ENCODE measurements around the gene TNFSF13.

TNFSF13 gene

GRCh38 chr17:7538891-7539545 is 19.5 kb upstream of the TNFSF13 start:
- no CpG with 5 or more reads among the region's 11 CpGs for WGBS, 2 donors (ENCODE audit: extremely low coverage in 2 of 2, insufficient read length in 2 of 2, insufficient replicate concordance in 1 of 2)

GRCh38 chr17:7541074-7541621 is 17.4 kb upstream of the TNFSF13 start:
- H3K36me3 ChIP-seq (replicated peaks in 1 of 2; ENCODE audit: control insufficient read depth in 2 of 2, insufficient read depth in 2 of 2, low read length in 2 of 2), result no peaks in the 10 kb centered on the region
- H3K23ac ChIP-seq (ENCODE audit: low read depth, low read length, poor library complexity), result no peak overlapping the region
- no peak overlapping the region for H2BK120ac ChIP-seq (ENCODE audit: low read depth, low read length)
- peaks cover 0 to 16% (median 0%) of the 10 kb centered on the region in 3 experiments for H3K27me3 ChIP-seq (ENCODE audit: control insufficient read depth in 3 of 3, insufficient read depth in 3 of 3, low read depth in 1 of 3, low read length in 3 of 3)
- no CpG with 5 or more reads among the region's 9 CpGs for WGBS, 2 donors (ENCODE audit: extremely low coverage in 2 of 2, insufficient read length in 2 of 2, insufficient replicate concordance in 1 of 2)
- peaks cover 9 to 13% of the 10 kb centered on the region in 2 donors for H3K9me3 ChIP-seq (replicated peaks in 1 of 2; ENCODE audit: control insufficient read depth in 2 of 2, insufficient read depth in 1 of 2, low read depth in 1 of 2, low read length in 2 of 2)
- H3K4ac ChIP-seq (ENCODE audit: low read length), result no peak overlapping the region
- no peak overlapping the region for H2AFZ ChIP-seq (ENCODE audit: low read length)
- no peak overlapping the region for H2BK12ac ChIP-seq (ENCODE audit: low read length)
- DNase-seq (ENCODE audit: low spot score), result no peak
- no peak overlapping the region for H4K8ac ChIP-seq (ENCODE audit: low read depth, low read length)
- no peaks in the 10 kb centered on the region for H3K79me1 ChIP-seq (ENCODE audit: low read depth, low read length)
- no peak overlapping the region for H3K14ac ChIP-seq (ENCODE audit: low read length)
- peak overlapping the region in 1 of 2 donors; percentile 13 for H3K4me3 ChIP-seq (ENCODE audit: low read length in 2 of 2)
- H3K4me2 ChIP-seq (ENCODE audit: insufficient read depth, low read length, poor library complexity, severe bottlenecking), result no peak overlapping the region
- H3K9ac ChIP-seq (ENCODE audit: low read depth, low read length, poor library complexity), result no peak overlapping the region
- no peak overlapping the region for H4K91ac ChIP-seq (ENCODE audit: low read depth, low read length, poor library complexity)
- no peak overlapping the region for H3K27ac ChIP-seq (replicated peaks; ENCODE audit: low read length)
- H2AK5ac ChIP-seq (ENCODE audit: low read depth, low read length), result no peak overlapping the region
- no peak overlapping the region for H2BK5ac ChIP-seq (ENCODE audit: low read length)
- peak overlapping the region; percentile 44 for H3K18ac ChIP-seq (ENCODE audit: low read length)
- H3K4me1 ChIP-seq (ENCODE audit: control insufficient read depth in 2 of 2, insufficient read depth in 1 of 2, low read depth in 1 of 2, low read length in 2 of 2), result no peaks in the 10 kb centered on the region
- no peak overlapping the region for H2BK15ac ChIP-seq (ENCODE audit: low read length)

More at GRCh38 chr17:7538891-7539545, 19.5 kb upstream of the TNFSF13 start:
- no peak overlapping the region for H3K18ac ChIP-seq (ENCODE audit: low read length)
- H3K23ac ChIP-seq (ENCODE audit: low read depth, low read length, poor library complexity), result no peak overlapping the region
- no peak for DNase-seq (ENCODE audit: low spot score)
- H4K91ac ChIP-seq (ENCODE audit: low read depth, low read length, poor library complexity), result no peak overlapping the region
- H3K36me3 ChIP-seq (replicated peaks in 1 of 2; ENCODE audit: control insufficient read depth in 2 of 2, insufficient read depth in 2 of 2, low read length in 2 of 2), result no peaks in the 10 kb centered on the region
- no peak overlapping the region for H3K9ac ChIP-seq (ENCODE audit: low read depth, low read length, poor library complexity)
- H2BK5ac ChIP-seq (ENCODE audit: low read length), result no peak overlapping the region
- no peak overlapping the region for H2BK15ac ChIP-seq (ENCODE audit: low read length)
- peak overlapping the region; percentile 64 for H2AFZ ChIP-seq (ENCODE audit: low read length)
- no peak overlapping the region for H4K8ac ChIP-seq (ENCODE audit: low read depth, low read length)
- no peak overlapping the region for H2BK12ac ChIP-seq (ENCODE audit: low read length)
- H2BK120ac ChIP-seq (ENCODE audit: low read depth, low read length), result no peak overlapping the region
- H3K9me3 ChIP-seq (replicated peaks in 1 of 2; ENCODE audit: control insufficient read depth in 2 of 2, insufficient read depth in 1 of 2, low read depth in 1 of 2, low read length in 2 of 2), result peaks cover 9 to 13% of the 10 kb centered on the region in 2 donors
- no peak overlapping the region for H3K4ac ChIP-seq (ENCODE audit: low read length)
- H3K4me2 ChIP-seq (ENCODE audit: insufficient read depth, low read length, poor library complexity, severe bottlenecking), result no peak overlapping the region
- H3K27me3 ChIP-seq (ENCODE audit: control insufficient read depth in 3 of 3, insufficient read depth in 3 of 3, low read depth in 1 of 3, low read length in 3 of 3), result peaks cover 0 to 8% (median 0%) of the 10 kb centered on the region in 3 experiments
- no peak overlapping the region for H2AK5ac ChIP-seq (ENCODE audit: low read depth, low read length)
- no peak overlapping the region for H3K4me3 ChIP-seq (ENCODE audit: low read length in 2 of 2)
- H3K79me1 ChIP-seq (ENCODE audit: low read depth, low read length), result no peaks in the 10 kb centered on the region
- H3K4me1 ChIP-seq (ENCODE audit: control insufficient read depth in 2 of 2, insufficient read depth in 1 of 2, low read depth in 1 of 2, low read length in 2 of 2), result no peaks in the 10 kb centered on the region
- H3K14ac ChIP-seq (ENCODE audit: low read length), result no peak overlapping the region
- H3K27ac ChIP-seq (replicated peaks; ENCODE audit: low read length), result no peak overlapping the region

GRCh38 chr17:7544911-7545310 is 13.6 kb upstream of the TNFSF13 start:
- no peak overlapping the region for H3K23ac ChIP-seq (ENCODE audit: low read depth, low read length, poor library complexity)

GRCh38 chr17:7548585-7549400 is 9.8 kb upstream of the TNFSF13 start, which contains the start of gene TNFSF12:
TNFSF12 (plus strand) TSS chr17:7549058; CDS start chr17:7549154, 96 bp downstream.
- peak within 1 kb of the TSS; percentile 85 for H4K91ac ChIP-seq (ENCODE audit: low read depth, low read length, poor library complexity)
- peak within 1 kb of the TSS; percentile 66 for H3K4ac ChIP-seq (ENCODE audit: low read length)
- no peak for DNase-seq (ENCODE audit: low spot score)
- peak within 1 kb of the TSS; percentile 96 for H3K23ac ChIP-seq (ENCODE audit: low read depth, low read length, poor library complexity)
- H3K4me3 ChIP-seq (ENCODE audit: low read length in 2 of 2), result peak within 1 kb of the TSS; percentile 51 to 76
- no CpG with 5 or more reads among the region's 65 CpGs for WGBS, 2 donors (ENCODE audit: extremely low coverage in 2 of 2, insufficient read length in 2 of 2, insufficient replicate concordance in 1 of 2)
- H3K18ac ChIP-seq (ENCODE audit: low read length), result peak within 1 kb of the TSS; percentile 96
- no peak within 1 kb of the TSS for H3K27ac ChIP-seq (replicated peaks; ENCODE audit: low read length)
- peak within 1 kb of the TSS; percentile 91 for H3K9ac ChIP-seq (ENCODE audit: low read depth, low read length, poor library complexity)
- H3K36me3 ChIP-seq (replicated peaks in 1 of 2; ENCODE audit: control insufficient read depth in 2 of 2, insufficient read depth in 2 of 2, low read length in 2 of 2), result no peaks in the 10 kb centered on the region
- H3K79me1 ChIP-seq (ENCODE audit: low read depth, low read length), result peaks cover 3% of the 10 kb centered on the region
- H3K14ac ChIP-seq (ENCODE audit: low read length), result peak within 1 kb of the TSS; percentile 89
- peak within 1 kb of the TSS; percentile 96 for H4K8ac ChIP-seq (ENCODE audit: low read depth, low read length)
- no peaks in the 10 kb centered on the region for H3K9me3 ChIP-seq (replicated peaks in 1 of 2; ENCODE audit: control insufficient read depth in 2 of 2, insufficient read depth in 1 of 2, low read depth in 1 of 2, low read length in 2 of 2)
- no peak within 1 kb of the TSS for H2BK12ac ChIP-seq (ENCODE audit: low read length)
- peak within 1 kb of the TSS; percentile 80 for H3K4me2 ChIP-seq (ENCODE audit: insufficient read depth, low read length, poor library complexity, severe bottlenecking)
- peaks cover 4 to 6% of the 10 kb centered on the region in 2 donors for H3K4me1 ChIP-seq (ENCODE audit: control insufficient read depth in 2 of 2, insufficient read depth in 1 of 2, low read depth in 1 of 2, low read length in 2 of 2)
- peak within 1 kb of the TSS; percentile 98 for H2BK15ac ChIP-seq (ENCODE audit: low read length)
- peak within 1 kb of the TSS; percentile 98 for H2AK5ac ChIP-seq (ENCODE audit: low read depth, low read length)
- H2BK5ac ChIP-seq (ENCODE audit: low read length), result peak within 1 kb of the TSS; percentile 53
- H2BK120ac ChIP-seq (ENCODE audit: low read depth, low read length), result peak within 1 kb of the TSS; percentile 61
- peak within 1 kb of the TSS; percentile 97 for H2AFZ ChIP-seq (ENCODE audit: low read length)
- peaks cover 0 to 44% (median 10%) of the 10 kb centered on the region in 3 experiments for H3K27me3 ChIP-seq (ENCODE audit: control insufficient read depth in 3 of 3, insufficient read depth in 3 of 3, low read depth in 1 of 3, low read length in 3 of 3)

More at GRCh38 chr17:7544911-7545310, 13.6 kb upstream of the TNFSF13 start:
- H4K8ac ChIP-seq (ENCODE audit: low read depth, low read length), result no peak overlapping the region
- no peak overlapping the region for H2BK15ac ChIP-seq (ENCODE audit: low read length)
- H3K4ac ChIP-seq (ENCODE audit: low read length), result no peak overlapping the region
- H2BK120ac ChIP-seq (ENCODE audit: low read depth, low read length), result no peak overlapping the region
- peaks cover 0 to 33% (median 10%) of the 10 kb centered on the region in 3 experiments for H3K27me3 ChIP-seq (ENCODE audit: control insufficient read depth in 3 of 3, insufficient read depth in 3 of 3, low read depth in 1 of 3, low read length in 3 of 3)
- H3K4me3 ChIP-seq (ENCODE audit: low read length in 2 of 2), result no peak overlapping the region
- H3K79me1 ChIP-seq (ENCODE audit: low read depth, low read length), result peaks cover 3% of the 10 kb centered on the region
- DNase-seq (ENCODE audit: low spot score), result no peak
- no peak overlapping the region for H2AK5ac ChIP-seq (ENCODE audit: low read depth, low read length)
- peaks cover 4 to 6% of the 10 kb centered on the region in 2 donors for H3K4me1 ChIP-seq (ENCODE audit: control insufficient read depth in 2 of 2, insufficient read depth in 1 of 2, low read depth in 1 of 2, low read length in 2 of 2)
- no peak overlapping the region for H3K4me2 ChIP-seq (ENCODE audit: insufficient read depth, low read length, poor library complexity, severe bottlenecking)
- H3K27ac ChIP-seq (replicated peaks; ENCODE audit: low read length), result no peak overlapping the region
- no peak overlapping the region for H3K18ac ChIP-seq (ENCODE audit: low read length)
- no peak overlapping the region for H2BK5ac ChIP-seq (ENCODE audit: low read length)
- H3K36me3 ChIP-seq (replicated peaks in 1 of 2; ENCODE audit: control insufficient read depth in 2 of 2, insufficient read depth in 2 of 2, low read length in 2 of 2), result no peaks in the 10 kb centered on the region
- no peak overlapping the region for H2AFZ ChIP-seq (ENCODE audit: low read length)
- no peak overlapping the region for H3K9ac ChIP-seq (ENCODE audit: low read depth, low read length, poor library complexity)
- H3K9me3 ChIP-seq (replicated peaks in 1 of 2; ENCODE audit: control insufficient read depth in 2 of 2, insufficient read depth in 1 of 2, low read depth in 1 of 2, low read length in 2 of 2), result no peaks in the 10 kb centered on the region
- WGBS, 2 donors (ENCODE audit: extremely low coverage in 2 of 2, insufficient read length in 2 of 2, insufficient replicate concordance in 1 of 2), result no CpG with 5 or more reads among the region's 6 CpGs
- H2BK12ac ChIP-seq (ENCODE audit: low read length), result no peak overlapping the region
- H3K14ac ChIP-seq (ENCODE audit: low read length), result no peak overlapping the region
- H4K91ac ChIP-seq (ENCODE audit: low read depth, low read length, poor library complexity), result no peak overlapping the region
